ENCODE data around the gene SLC16A6.
"Not testable (repeated sequence)": the region's sequence is repeated elsewhere in the genome, so short reads cannot be mapped to it uniquely, and the experiment has no call there.

Gene SLC16A6, protein sequence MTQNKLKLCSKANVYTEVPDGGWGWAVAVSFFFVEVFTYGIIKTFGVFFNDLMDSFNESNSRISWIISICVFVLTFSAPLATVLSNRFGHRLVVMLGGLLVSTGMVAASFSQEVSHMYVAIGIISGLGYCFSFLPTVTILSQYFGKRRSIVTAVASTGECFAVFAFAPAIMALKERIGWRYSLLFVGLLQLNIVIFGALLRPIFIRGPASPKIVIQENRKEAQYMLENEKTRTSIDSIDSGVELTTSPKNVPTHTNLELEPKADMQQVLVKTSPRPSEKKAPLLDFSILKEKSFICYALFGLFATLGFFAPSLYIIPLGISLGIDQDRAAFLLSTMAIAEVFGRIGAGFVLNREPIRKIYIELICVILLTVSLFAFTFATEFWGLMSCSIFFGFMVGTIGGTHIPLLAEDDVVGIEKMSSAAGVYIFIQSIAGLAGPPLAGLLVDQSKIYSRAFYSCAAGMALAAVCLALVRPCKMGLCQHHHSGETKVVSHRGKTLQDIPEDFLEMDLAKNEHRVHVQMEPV

DNA sequence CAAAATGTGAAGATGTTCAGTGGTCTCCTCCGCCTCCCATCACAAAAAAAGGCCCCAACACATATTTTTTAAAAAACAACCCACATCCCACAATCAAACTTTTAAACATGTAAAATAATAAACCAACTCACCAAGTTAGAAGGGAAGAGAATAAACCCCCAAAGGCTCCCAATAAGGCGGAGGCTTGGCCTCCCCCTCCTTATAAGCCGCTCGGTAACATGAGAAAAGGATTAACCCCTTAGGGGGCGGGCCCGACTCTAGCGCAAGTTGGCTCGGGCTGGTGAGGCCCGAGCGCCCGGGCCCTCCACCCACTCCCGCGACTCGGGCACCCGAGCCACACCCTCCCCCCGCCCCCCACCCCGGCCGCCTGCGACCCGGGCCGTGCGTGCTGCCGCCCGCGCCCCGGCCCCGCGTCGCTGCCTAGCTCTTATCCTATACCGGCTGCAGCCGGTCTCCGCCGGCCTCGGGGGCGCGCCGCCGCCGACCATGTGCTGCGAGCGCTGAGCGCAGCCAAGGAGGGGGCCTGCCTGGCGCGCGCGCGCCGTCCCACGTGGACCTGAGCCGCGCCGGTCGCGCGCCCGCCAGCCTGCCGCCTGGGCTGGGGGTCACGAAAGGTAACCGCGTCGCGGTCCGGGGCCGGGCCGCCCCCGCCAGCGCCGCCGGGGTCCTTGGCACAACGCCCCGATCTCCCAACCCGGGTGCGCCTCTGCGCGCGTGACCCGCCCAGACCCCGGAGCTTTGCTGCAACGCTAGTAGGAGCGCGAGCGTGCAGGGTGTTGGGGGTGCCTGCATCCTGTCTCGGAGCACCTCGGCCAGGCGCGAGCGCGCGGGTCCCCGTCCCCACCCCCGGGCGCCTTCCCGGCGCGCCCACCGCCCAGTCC is at the start of gene SLC16A6, which contains the start of gene ARSG:
SLC16A6 (minus strand) TSS at position 173 of the 881 bp plus-strand sequence. CDS start 12,807 bp downstream, outside the sequence.
ARSG (plus strand) TSS at position 541 of the 881 bp plus-strand sequence. CDS start 15,999 bp downstream, outside the sequence.
- peak within 1 kb of the TSS; percentile 95 for H3K4me3 ChIP-seq (ENCODE audit: low read length)
- TF ChIP-seq ZNF274 (IDR thresholded peaks at IDR 0.05; ENCODE audit: low read depth, low read length), result no peak

DNA sequence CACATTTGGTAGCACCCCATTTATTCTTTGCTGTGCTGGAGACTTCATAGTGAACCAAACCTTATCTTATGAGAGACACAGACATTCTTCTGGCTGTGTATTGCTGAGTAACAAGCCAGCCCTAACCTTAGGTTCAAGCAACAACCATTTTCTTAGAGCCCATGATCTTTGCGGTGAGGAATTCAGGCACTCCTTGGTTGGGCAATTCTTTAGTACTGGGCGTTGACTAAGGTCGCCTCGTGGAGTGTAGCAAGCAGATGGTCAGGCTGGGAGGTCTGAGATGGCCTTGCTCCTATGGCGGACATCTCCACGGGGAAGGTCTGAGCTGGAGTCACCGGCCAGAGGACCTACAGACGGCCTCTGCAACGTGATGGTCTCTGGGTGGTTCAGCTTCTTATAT is 43.5 kb upstream of the SLC16A6 start:
- TF ChIP-seq ZNF274 (IDR thresholded peaks at IDR 0.05; ENCODE audit: low read depth, low read length), result no peak
- H3K4me3 ChIP-seq (ENCODE audit: low read length), result no peak overlapping the region

DNA sequence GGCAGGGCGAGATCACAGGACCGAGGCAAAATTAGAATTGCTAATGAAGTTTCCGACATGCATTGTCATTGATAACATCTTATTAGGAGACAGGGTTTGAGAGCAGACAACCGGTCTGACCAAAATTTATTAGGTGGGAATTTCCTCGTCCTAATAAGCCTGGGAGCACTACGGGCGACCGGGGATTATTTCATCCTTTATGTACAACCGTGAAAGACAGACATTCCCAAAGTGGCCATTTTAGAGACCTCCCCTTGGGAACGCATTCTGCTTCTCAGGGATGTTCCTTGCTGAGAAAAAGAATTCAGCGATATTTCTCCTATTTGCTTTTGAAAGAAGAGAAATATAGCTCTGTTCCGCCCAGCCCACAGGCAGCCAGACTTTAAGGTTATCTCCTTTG is 41.0 kb upstream of the SLC16A6 start:
- not testable (repeated sequence) for H3K4me3 ChIP-seq (ENCODE audit: low read length)

DNA sequence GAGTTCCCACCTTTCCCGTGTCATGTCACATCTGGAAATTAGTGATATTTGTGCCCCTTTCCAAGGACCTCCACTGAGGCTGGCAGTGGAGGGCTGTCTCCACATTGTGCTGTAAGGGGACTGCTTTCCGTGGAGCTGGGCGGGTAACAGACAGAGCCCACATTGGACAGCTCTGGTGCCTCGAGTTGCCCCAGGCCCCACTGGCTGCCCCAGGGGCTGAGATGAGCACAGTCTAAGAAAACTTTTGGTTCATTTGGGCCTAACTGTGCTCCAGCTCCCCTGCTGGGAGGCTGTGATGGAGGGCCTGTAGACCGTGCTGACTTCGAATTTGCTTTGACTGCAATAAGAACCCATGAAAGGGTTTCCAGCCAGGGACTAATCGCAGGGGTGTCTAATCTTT is 38.4 kb upstream of the SLC16A6 start:
- H3K4me3 ChIP-seq (ENCODE audit: low read length), result no peak overlapping the region
- no peak for TF ChIP-seq ZNF274 (IDR thresholded peaks at IDR 0.05; ENCODE audit: low read depth, low read length)

DNA sequence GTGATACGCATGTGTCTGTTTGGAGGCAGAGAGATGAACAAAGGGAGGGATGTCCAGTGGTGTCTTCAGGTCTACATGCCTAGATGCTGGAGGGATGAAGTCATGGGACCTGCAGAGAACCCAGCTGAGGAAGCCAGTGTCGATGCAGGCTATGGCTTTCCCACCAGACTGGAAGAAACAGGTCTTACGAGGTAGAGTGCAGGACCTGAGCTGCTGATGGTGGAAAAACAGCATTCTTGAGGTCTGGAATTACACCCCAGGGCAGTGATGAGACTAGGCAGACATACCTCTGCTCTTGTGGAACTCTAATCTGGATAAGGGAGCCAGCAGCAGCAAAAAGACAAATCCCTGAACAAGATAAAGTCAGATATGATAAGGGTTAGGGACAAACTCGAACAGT is 37.7 kb upstream of the SLC16A6 start:
- no peak for TF ChIP-seq ZNF274 (IDR thresholded peaks at IDR 0.05; ENCODE audit: low read depth, low read length)
- no peak overlapping the region for H3K4me3 ChIP-seq (ENCODE audit: low read length)

DNA sequence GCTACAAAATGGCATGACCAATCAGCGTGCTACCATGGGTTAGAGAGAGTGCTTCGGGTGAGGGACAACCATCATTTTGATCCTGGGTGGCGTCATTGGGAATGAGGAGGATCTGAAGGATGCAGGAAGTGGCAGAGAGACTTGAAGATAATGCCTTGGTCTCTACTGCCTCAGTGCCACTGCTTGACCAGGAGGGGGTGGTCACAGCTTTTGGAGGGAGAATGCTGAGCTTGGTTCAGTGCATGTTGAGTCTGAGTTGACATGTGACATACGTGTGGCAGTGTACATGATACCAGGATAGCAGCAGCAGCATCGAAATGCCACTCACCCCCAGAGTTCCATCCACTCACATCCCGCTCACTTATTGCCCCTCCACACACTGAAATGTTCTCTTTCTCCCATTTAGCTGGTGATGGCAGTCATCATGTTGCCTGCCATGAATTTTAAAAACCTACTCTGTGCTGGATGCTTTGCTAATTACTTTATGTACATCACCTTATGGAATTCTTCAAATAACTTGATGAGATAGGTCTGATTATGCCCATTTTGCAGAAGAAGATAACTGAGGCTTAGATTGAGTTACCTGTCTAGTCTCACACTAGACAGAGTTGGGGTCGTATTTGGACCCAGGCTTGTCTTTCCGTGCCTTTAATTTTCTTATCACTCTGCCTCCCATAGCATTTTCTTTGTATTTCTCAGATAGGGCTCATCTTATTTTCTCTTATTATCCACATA is 37.1 kb upstream of the SLC16A6 start:
- H3K4me3 ChIP-seq (ENCODE audit: low read length), result no peak overlapping the region
- TF ChIP-seq ZNF274 (IDR thresholded peaks at IDR 0.05; ENCODE audit: low read depth, low read length), result no peak

DNA sequence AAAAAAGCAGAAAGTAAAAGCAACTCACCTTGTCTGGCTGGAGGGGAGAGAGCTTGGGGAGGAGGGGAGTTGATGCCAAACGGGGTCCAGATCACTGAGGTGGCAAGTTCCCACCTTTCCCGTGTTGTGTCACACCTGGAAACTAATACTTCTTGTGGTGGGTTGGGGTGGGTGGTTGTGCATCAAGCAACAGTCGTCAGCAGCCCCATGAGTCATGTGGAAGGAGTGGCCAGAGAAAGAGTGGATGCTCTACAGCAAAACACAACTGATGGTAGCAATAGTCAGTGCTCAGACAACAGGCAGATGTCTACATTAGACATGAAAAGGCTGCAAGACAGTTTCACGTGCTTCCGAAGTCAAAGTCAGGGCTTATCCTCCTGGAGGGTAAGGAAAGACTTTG is 35.8 kb upstream of the SLC16A6 start:
- no peak overlapping the region for H3K4me3 ChIP-seq (ENCODE audit: low read length)
- TF ChIP-seq ZNF274 (IDR thresholded peaks at IDR 0.05; ENCODE audit: low read depth, low read length), result no peak

DNA sequence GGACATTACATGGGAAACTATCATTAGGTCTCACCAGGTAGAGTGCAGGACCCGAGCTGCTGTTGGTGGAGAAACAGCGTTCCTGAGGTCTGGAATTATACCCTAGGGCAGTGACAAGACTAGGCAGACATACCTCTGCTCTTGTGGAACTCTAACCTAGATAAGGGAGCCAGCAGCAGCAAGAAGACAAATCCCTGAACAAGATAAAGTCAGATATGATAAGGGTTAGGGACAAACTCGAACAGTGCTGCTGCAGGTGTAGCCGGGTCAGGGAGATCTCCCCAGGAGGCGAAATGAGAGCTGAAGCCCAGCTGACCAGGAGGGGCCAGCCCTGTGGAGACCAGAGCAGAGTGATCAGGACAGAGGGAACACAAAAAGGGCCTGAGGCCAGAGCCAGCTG is 35.0 kb upstream of the SLC16A6 start:
- no peak overlapping the region for H3K4me3 ChIP-seq (ENCODE audit: low read length)
- no peak for TF ChIP-seq ZNF274 (IDR thresholded peaks at IDR 0.05; ENCODE audit: low read depth, low read length)

DNA sequence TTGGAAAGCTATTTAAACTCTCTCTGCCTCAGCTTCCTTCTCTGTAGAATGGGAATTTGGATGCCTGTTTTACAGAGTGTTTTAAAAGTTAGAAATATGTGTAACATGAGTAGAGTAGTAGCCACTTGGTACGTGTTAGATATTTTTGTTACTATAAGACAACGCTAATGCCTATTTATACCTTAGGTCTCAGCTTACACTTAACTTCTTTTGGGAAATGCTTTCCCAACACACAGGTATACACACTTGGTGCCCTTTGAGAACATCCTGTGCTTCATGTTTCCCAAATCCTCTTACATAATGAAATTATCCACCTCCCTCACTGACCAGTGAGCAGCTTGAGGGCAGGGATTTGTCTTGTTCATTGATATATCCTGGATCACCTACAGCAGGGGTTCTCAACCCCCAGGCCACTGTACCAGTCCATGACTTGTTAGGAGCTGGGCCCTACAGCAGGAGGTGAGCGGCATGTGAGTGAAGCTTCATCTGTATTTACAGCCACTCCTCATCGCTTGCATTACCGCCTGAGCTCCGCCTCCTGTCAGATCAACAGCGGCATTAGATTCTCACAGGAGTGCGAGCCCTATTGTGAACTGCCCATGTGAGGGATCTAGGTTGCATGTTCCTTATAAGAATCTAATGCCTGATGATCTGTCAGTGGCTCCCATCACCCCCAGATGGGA is 33.9 kb upstream of the SLC16A6 start:
- no peak for TF ChIP-seq ZNF274 (IDR thresholded peaks at IDR 0.05; ENCODE audit: low read depth, low read length)
- no peak overlapping the region for H3K4me3 ChIP-seq (ENCODE audit: low read length)

DNA sequence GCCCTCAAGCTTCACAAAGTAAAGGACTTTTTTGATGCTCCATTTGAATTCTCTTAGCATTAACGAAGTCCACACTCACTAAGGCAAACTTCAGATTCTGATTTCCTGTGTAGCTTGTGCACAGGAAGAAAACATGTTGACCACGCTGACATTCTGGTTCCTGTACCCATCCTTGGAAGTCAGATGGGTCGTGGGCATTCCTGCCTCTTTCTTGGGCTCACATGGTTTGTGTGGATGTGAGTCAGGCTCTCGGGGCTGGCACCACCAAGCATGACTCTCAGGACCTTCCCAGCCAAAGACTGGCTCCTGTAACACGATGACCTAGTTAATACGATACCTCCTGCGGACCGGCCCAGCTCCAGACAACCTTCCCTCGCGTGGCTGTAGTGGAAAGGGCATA is 33.2 kb upstream of the SLC16A6 start:
- no peak for TF ChIP-seq ZNF274 (IDR thresholded peaks at IDR 0.05; ENCODE audit: low read depth, low read length)
- H3K4me3 ChIP-seq (ENCODE audit: low read length), result no peak overlapping the region

DNA sequence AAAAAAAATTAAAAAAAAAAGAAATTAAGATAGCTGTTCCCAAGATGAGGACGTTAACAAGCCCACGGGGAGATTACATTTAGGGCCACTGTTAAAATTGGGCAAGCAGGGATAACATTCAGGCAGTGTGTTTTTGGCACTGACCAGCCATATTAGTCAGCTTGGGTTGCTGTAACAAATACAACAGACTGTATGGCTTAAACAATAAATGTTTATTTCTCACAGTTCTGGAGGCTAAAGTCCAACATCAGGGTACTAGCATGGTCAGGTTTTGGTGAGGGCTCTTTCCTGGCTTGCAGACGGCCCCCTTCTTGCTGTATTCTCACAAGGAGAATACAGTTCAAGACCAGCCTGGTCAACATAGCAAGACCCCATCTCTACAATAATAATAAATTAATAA is 31.7 kb upstream of the SLC16A6 start:
- no peak for TF ChIP-seq ZNF274 (IDR thresholded peaks at IDR 0.05; ENCODE audit: low read depth, low read length)

DNA sequence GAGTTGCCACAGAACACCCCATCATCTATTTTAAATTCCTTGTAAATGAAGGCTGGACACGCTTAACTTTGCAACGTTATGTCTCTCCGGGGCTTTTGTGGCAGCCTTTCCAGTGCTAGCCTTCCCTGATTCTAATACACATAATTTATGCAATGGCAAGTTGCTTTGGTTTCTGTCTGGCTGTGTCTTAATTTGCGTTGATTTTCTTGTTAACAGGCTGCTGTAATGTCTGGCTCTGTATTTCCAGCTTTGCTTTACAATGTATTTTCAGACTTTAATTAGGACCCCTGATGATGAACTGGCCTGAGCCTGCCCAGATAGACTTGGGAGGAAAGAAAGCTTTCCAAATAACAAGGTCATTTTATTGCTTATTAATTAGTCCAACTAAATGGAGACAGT is 30.6 kb upstream of the SLC16A6 start:
- no peak for TF ChIP-seq ZNF274 (IDR thresholded peaks at IDR 0.05; ENCODE audit: low read depth, low read length)

More for the DNA sequence above, 31.7 kb upstream of the SLC16A6 start:
- H3K4me3 ChIP-seq (ENCODE audit: low read length), result no peak overlapping the region

DNA sequence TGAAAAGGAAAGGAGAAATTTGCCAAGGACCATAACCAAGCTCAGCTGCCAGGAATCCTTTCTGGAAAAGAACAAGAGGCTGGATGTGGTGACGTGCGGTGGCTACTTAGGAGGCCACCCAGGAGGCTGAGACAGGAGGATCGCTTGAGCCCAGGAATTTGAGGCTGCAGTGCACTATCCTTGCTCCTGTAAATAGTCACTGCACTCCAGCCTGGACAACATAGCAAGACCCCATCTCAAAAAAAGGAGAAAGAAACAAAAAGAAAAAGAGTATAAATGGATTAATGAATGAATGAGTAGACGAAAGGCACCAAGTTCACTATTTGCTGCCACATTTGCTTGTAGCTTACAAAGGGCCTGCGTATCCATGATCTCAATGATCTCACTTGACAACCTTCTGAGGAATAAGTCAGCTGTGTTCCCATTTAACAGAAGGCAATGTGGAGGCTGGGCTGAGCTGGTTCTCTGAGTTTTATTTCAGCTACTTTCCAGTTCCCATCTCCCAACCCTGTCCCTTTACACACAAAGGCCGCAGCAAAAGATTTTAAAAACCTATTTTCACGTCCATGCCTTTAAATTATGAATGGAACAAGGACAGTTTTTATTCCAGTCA is 30.1 kb upstream of the SLC16A6 start:
- no peak for TF ChIP-seq ZNF274 (IDR thresholded peaks at IDR 0.05; ENCODE audit: low read depth, low read length)
- H3K4me3 ChIP-seq (ENCODE audit: low read length), result no peak overlapping the region

More for the DNA sequence above, 30.6 kb upstream of the SLC16A6 start:
- H3K4me3 ChIP-seq (ENCODE audit: low read length), result no peak overlapping the region

Measured in GM08714 (cell line).